Left lung (tissue), 10 donors: ENCODE results near the gene DDRGK1. TPM values are rescaled to one million over a fixed set of nuclear protein-coding genes. Genes with fewer than 3 reads are reported as not detected.

Experiments
- ATAC-seq: fragments of 200-7000 bp; cut with Tn5 transposase; one replicate; pipeline ENCODE4 v1.9.1; 2020; ENCODE audit warnings: moderate library complexity
- DNase-seq, 4 donors: peaks; one replicate each; pipeline ENCODE4 v3.0.0-alpha.2; 2013 to 2020
- H3K27ac ChIP-seq, 2 donors: fragments of 200-600 bp; sonication (generic) in 1 of 2; one replicate each; pipeline versions ENCODE4 v1.5.0 to v1.8.0; 2020 to 2021
- H3K27me3 ChIP-seq, 2 donors: fragments of 200-600 bp; sonication (generic) in 1 of 2; one replicate each; pipeline versions ENCODE4 v1.5.0 to v1.8.0; 2020 to 2021
- H3K36me3 ChIP-seq, 2 donors: fragments of 200-600 bp; sonication (generic) in 1 of 2; one replicate each; pipeline versions ENCODE4 v1.5.0 to v1.8.0; 2020 to 2021
- H3K4me1 ChIP-seq, 2 donors: fragments of 200-600 bp; one replicate each; pipeline ENCODE4 v1.8.0; 2021
- H3K4me3 ChIP-seq, 2 donors: fragments of 200-600 bp; sonication (generic) in 1 of 2; one replicate each; pipeline versions ENCODE4 v1.5.0 to v1.8.0; 2020 to 2021; ENCODE audit warnings: mild to moderate bottlenecking in 1 of 2
- H3K9me3 ChIP-seq, 2 donors: fragments of 200-600 bp; sonication (generic) in 1 of 2; one replicate each; pipeline versions ENCODE4 v1.5.0 to v1.8.0; 2020 to 2021
- CTCF ChIP-seq, 2 donors: fragments of 200-600 bp; sonication (generic) in 1 of 2; IDR thresholded peaks; one replicate each; pipeline versions ENCODE4 v1.5.0 to v1.8.0; 2021; ENCODE audit warnings: antibody characterized with exemption in 2 of 2
- intact Hi-C, 2 donors: fragments of 100-400 bp; cut with DNase I; formaldehyde crosslinking; loops; one replicate each; pipeline versions ENCODE4 v1.11.2 to v1.14.2; 2022
- polyA plus RNA-seq, 6 donors: library from polyadenylated mRNA; unstranded; fragments of 120-200 nt; gene quantifications; one replicate each; pipeline ENCODE4 v1.2.1, GENCODE V29; 2013; ENCODE audit not compliant: insufficient read length in 6 of 6
- total RNA-seq, 2 donors: library from RNA; stranded (reverse); fragmentation: NEBNext Ultra II Directional; extraction: Animal tissue kit (Norgen Biotek cat#: 25700); gene quantifications; one replicate each; pipeline ENCODE4 v1.2.1, GENCODE V29; 2021
- donor health status: DM: no; HTN: yes; CAD: no.
- donor health status: DM: no; HTN: no; CAD: no.

The DDRGK1 gene
- total and polyA plus RNA-seq, 8 donors, result 46.6 to 107 (median 50.4) TPM

GRCh38 chr20:3244613-3245012 is 40.1 kb upstream of the DDRGK1 start:
- DNase-seq (no peak), ATAC-seq (no peak)
- Histone ChIP-seq H3K9me3 (no peaks in the 10 kb centered on the region), H3K4me3 (no peak overlapping the region), H3K27me3 (peaks cover 0 to 90% of the 10 kb centered on the region in 2 donors), H3K36me3 (no peaks in the 10 kb centered on the region), H3K4me1 (peaks cover 3 to 17% of the 10 kb centered on the region in 2 donors), H3K27ac (no peak overlapping the region)
- no peak for TF ChIP-seq CTCF (IDR thresholded peaks at IDR 0.05)
- intact Hi-C loops, result no loop called here

DNA sequence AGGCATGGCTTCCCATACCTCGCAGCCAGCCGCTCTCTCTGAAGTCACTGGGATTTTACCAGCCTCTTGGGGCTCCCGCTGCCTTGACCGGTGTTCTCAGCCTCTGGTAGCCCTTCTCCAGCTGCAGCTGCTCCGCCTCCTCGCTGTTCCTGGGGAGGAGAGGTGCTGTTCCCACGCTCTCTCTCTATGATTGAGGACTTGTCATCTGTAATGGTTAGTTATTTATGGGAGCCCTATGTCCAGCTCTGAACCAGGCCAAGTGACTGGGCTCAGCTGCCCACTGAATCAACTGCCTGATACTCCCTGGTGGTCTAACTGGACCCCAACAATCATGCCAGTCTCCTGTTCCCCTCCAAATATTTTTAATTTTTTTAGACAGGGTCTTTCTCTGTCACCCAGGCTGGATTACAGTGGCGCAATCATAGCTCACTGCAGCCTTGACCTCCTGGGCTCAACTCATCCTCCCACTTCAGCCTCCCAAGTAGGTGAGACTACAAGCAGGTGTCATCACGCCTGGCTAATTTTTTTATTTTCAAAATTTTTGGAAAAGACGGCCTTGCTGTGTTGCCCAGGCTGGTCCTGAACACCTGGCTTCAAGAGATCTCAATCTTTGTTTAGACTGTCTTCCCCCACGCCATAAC is 39.4 kb upstream of the DDRGK1 start:
- ATAC-seq (no peak), DNase-seq (no peak)
- intact Hi-C loops, result no loop called here
- Histone ChIP-seq H3K36me3 (no peaks in the 10 kb centered on the region), H3K27ac (no peak overlapping the region), H3K4me1 (peaks cover 3 to 20% of the 10 kb centered on the region in 2 donors), H3K9me3 (no peaks in the 10 kb centered on the region), H3K4me3 (no peak overlapping the region), H3K27me3 (peaks cover 0 to 90% of the 10 kb centered on the region in 2 donors)
- TF ChIP-seq CTCF (IDR thresholded peaks at IDR 0.05), result no peak

DNA sequence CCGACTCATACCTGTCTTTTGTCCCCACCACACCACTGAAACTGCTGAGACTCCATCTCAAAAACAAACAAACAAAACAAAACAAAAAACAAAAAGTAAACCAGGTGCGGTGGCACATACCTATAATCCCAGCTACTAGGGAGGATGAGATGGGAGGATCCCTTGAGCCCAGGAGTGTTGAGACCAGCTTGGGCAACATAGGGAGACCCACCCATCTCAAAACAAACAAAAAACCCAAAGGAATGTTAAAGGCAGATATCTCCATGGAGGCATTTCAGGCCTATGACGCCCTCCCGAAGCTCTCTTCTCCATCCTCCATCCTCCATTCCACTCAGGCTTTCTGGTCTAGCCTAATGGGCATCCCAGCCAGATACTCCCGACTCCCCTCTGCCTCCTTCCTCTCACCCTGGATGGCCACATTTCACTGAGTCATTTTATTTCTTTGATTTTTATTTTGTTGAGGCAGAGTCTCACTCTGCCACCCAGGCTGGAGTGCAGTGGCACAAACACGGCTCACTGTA is 37.8 kb upstream of the DDRGK1 start:
- ATAC-seq (no peak), DNase-seq (no peak)
- no peak for TF ChIP-seq CTCF (IDR thresholded peaks at IDR 0.05)
- no peak overlapping the region for H3K4me3 ChIP-seq
- H3K36me3 ChIP-seq, result no peaks in the 10 kb centered on the region
- H3K9me3 ChIP-seq, result no peaks in the 10 kb centered on the region
- peaks cover 13 to 90% of the 10 kb centered on the region in 2 donors for H3K27me3 ChIP-seq
- H3K4me1 ChIP-seq, result peaks cover 8 to 28% of the 10 kb centered on the region in 2 donors
- H3K27ac ChIP-seq, result no peak overlapping the region
- intact Hi-C loops, result no loop called here

- Histone ChIP-seq H3K27me3 (peaks cover 19 to 93% of the 10 kb centered on the region in 2 donors), H3K4me3 (no peak overlapping the region), H3K9me3 (no peaks in the 10 kb centered on the region), H3K4me1 (peaks cover 8 to 28% of the 10 kb centered on the region in 2 donors), H3K27ac (no peak overlapping the region), H3K36me3 (no peaks in the 10 kb centered on the region)
- no peak for TF ChIP-seq CTCF (IDR thresholded peaks at IDR 0.05)
- ATAC-seq (no peak), DNase-seq (peak in 1 of 4 donors; percentile 37)
- intact Hi-C loops, result no loop called here
Measured at GRCh38 chr20:3240776-3241363, 36.4 kb upstream of the DDRGK1 start.
